Activated T-helper 1 cell treated with anti-CD3 and anti-CD28 coated beads, Interleukin-2, amount 50 U/mL, for 16 hours (primary cell): ENCODE data around the gene ZBED1.
"Not testable (repeated sequence)": the region's sequence is repeated elsewhere in the genome, so short reads cannot be mapped to it uniquely, and the experiment has no call there.

Experiments
- DNase-seq, 2 donors: peaks; one replicate each; pipeline ENCODE4 v3.0.0-alpha.2; 2020; ENCODE audit warnings: low read depth in 1 of 2, low spot score in 1 of 2

The ZBED1 gene

DNA sequence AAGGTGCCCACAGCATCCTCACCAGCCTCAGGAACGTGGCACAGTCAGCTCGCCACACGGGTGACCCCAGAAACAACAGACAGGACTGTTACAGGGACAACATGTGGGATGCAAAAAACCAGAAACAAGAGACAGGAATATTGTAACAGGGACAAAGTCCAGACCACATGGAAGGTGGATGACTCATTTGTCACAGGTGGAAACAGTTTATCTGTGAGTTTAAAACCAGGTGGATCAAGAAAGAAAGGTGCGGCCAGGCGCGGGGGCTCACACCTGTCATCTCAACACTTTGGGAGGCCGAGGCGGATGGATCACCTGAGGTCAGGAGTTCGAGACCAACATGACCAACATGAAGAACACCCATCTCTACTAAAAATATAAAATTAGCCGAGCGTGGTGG lies 23.5 kb downstream of the ZBED1 start:
- not testable (repeated sequence) for DNase-seq

DNA sequence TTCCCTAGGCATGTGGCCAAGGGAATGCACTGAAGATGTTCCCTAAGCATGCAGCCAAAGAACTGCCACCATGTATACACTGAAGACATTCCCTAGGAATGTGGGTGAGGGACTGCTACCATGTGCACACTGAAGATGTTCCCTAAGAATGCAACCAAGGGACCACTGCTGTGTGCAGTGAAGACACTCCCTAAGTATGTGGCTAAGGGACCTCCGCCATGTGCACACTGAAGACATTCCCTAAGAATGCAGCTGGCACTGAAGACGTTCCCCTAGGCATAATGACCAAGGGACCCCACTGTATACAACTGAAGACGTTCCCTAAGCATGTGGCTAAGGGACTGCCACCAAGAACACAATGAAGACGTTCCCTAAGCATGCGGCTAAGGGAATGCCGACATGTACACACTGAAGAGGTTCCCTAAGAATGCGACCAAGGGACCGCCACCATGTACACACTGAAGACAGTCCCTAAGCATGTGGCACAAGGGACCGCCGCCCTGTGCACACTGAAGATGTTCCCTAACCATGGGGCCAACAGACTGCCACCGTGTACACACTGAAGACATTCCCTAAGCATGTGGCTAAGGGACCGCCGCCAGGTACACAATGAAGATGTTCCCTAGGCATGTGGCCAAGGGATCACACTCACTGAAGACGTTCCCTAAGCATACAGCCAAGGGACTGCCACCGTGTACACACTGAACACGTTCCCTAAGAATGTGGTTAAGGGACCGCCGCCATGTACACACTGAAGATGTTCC lies 25.6 kb downstream of the ZBED1 start:
- DNase-seq, result no peak

GRCh38 chrX:2474280-2474962 lies 26.4 kb downstream of the ZBED1 start:
- DNase-seq, result no peak

GRCh38 chrX:2473064-2473463 lies 27.7 kb downstream of the ZBED1 start:
- DNase-seq, result not testable (repeated sequence)

GRCh38 chrX:2471641-2472040 lies 29.1 kb downstream of the ZBED1 start:
- no peak for DNase-seq

- DNase-seq, result not testable (repeated sequence)
Observed at GRCh38 chrX:2471126-2471525, 29.6 kb downstream of the ZBED1 start.

DNA sequence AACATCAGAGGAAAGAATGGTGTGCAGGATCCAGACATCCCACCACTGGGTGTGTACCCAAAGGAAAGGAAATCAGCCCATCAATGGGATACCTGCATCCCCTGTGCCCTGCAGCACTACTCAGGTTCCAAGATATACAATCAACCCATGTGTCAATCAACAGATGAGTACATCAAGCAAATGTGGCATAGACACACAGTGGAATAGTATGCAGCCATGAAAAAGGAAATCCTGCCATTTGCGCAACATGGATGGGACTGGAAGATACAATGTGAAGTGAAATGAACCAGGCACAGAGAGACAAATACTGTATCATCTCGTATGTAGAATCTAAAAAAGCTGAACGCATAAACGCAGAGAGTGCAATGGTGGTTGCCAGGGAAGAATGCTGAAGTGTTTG lies 30.9 kb downstream of the ZBED1 start:
- not testable (repeated sequence) for DNase-seq

DNA sequence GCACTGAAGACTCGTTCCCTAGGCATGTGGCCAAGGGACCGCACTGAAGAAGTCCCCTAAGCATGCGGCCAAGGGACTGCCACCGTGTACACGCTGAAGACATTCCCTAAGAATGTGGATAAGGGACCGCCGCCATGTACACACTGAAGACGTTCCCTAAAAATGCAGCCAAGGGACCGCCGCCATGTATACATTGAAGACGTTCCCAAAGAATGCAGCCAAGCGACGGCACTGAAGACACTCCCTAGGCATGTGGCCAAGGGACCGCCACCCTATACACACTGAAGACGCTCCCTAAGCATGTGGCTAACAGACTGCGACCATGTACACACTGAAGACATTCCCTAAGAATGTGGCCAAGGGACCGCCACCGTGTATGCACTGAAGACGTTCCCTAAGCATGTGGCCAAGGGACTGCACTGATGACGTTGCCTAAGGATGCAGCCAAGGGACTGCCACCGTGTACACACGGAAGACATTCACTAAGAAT lies 31.5 kb downstream of the ZBED1 start:
- DNase-seq, result no peak

DNA sequence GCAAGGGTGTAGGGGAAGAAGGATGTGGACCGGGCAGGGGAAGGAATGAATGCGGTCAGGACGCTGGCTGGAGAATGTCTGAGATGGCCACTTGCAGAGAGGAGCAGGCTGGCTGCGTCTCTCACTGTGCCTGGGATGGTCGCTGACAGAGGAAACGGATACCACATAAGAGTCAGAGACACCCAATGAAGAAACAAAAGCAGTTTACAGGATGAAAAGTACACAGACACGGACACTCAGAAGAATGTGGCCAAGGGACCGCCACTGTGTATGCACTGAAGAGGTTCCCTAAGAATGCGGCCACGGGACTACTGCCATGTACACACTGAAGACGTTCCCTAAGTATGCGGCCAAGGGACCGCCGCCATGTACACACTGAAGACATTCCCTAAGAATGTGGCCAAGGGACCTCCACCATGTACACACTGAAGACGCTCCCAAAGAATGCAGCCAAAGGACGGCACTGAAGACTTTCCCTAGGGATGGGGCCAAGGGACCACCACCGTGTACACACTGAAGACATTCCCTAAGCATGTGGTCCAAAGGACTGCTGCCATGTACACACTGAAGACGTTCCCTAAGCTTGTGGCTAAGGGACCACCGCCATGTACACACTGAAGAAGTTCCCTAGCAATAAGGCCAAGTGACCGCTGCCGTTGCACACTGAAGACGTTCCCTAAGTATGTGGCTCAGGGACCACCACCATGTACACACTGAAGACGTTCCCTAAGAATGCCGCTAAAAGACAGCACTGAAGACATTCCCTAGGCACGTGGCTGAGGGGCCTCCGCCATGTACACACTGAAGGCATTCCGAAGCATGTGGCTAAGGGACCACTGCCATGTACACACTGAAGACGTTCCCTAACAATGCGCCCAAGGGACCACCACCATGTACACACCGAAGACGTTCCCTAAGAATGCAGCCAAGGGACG lies 32.2 kb downstream of the ZBED1 start:
- no peak for DNase-seq

DNA sequence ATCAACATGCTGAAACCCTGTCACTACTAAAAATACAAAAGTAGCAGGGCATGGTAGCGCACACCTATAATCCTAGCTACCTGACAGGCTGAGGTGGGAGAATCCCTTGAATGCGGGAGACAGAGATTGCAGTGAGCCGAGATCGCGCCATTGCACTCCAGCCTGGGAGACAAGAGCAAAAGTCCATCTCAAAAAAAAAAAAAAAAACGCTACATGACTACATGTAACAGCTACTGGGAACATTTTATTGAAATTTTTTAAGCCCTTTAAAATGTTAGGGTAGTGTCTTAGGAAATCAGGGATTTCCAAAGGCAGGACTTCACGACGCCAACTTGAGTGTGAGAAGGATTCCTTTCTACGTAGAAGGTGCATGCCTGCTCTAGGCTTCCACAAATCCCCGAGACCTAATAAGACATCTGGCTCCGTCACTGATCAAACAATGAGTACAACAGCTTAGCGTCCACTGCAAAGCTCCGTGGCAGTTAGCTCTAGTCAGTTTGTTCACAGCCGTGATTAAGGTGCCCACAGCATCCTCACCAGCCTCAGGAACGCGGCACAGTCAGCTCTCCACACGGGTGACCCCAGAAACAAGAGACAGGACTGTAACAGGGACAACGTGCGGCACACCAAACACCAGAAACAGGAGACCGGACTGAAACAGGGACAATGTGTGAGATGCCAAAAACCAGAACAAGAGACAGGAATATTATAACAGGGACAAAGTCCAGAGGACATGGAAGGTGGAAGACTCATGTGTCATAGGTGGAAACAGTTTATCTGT lies 33.7 kb downstream of the ZBED1 start:
- DNase-seq, result no peak

DNA sequence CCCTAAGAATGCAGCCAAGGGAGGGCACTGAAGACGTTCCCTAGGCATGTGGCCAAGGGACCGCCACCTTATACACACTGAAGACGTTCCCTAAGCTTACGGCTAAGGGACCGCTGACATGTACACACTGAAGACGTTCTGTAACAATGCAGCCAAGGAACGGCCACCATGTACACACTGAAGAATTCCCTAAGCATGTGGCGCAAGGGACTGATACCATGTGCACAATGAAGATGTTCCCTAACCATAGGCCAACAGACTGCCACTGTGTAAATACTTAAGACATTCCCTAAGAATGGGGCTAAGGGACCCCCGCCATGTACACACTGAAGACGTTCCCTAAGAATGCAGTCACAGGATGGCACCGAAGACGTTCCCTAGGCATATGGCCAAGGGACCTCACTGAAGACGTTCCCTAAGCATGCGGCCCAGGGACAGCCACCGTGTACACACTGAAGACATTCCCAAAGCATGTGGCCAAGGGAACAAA lies 36.1 kb downstream of the ZBED1 start:
- DNase-seq, result no peak

DNA sequence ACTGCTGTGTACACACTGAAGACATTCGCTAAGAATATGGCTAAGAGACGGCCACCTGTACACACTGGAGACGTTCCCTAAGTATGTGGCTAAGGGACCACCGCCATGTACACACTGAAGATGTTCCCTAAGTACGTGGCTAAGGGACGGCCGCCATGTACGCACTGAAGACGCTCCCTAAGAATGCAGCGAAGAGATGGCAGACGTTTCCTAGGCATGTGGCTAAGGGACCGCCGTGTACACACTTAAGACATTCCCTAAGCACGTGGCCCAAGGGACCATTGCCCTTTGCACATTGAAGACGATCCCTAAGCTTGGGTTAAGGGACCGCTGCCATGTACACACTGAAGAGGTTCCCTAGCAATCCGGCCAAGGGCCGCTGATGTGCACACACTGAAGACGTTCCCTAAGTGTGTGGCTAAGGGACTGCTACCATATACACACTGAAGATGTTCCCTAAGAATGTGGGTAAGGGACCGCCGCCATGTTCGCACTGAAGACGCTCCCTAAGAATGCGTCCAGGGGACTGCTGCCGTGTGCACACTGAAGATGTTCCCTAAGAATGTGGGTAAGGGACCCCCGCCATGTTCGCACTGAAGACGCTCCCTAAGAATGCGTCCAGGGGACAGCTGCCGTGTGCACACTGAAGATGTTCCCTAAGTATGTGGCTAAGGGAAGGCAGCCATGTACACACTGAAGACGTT lies 36.7 kb downstream of the ZBED1 start:
- DNase-seq, result no peak

- not testable (repeated sequence) for DNase-seq
Observed at GRCh38 chrX:2463481-2463880, 37.3 kb downstream of the ZBED1 start.

- DNase-seq, result no peak
Observed at GRCh38 chrX:2462780-2463179, 38.0 kb downstream of the ZBED1 start.

DNA sequence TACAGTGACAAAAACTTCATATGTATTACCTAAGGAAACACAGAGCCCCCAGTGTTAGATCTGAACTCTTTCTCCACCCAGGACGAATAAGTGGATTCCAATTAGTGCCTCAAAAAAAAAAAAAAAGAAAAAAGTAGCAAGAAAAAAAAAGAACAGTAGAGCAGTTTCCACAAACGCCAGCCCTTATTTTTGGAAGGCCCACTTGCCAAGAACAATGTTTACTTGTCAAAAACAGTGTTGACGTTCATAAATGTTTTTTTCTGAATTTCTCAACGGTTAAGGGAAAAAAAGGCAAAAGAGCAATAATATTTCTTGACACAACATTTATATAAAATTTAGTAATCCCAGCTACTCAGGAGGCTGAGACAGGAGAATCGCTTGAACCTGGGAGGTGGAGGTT lies 38.7 kb downstream of the ZBED1 start:
- DNase-seq, result no peak

- DNase-seq, result no peak
Observed at GRCh38 chrX:2461711-2462016, 39.1 kb downstream of the ZBED1 start.

DNA sequence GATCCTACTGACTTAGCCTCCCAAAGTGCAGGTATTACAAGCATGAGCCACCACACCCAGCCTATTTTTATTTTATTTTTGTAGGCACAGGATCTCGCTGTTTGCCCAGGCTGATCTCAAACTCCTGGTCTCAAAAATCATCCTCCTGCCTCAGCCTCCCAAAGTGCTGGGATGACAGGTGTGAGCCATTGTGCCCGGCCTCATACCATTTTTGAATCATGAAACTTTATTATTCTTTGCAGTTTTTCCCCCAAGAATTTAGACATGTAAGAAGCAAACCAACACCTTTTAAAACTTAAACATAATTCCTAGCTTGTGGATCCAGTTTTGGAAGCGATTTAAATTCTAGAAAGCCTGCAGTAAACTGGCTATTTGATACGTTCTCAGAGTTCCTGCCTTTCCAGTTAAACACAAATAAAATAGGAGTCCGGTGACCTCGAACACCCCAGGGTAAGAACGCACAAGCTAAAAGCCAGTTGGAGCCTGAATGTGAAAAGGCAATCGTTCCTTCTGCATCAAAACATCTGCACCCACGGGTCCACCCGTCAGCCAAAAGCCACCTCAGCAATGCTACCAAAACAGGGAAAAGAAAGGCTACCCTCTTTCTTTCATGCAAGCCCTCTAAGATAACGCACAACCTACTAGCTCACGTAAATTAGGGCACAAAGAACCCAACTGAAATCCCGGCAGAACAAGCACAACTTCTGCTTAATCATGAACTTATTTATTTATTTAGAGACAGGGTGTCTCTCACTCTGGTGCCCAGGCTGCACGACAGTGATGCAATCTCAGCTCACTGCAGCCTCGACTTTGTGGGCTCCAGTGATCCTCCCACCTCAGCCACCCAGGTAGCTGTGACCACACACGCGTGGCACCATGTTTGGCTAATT lies 39.7 kb downstream of the ZBED1 start:
- DNase-seq, result not testable (repeated sequence)

DNA sequence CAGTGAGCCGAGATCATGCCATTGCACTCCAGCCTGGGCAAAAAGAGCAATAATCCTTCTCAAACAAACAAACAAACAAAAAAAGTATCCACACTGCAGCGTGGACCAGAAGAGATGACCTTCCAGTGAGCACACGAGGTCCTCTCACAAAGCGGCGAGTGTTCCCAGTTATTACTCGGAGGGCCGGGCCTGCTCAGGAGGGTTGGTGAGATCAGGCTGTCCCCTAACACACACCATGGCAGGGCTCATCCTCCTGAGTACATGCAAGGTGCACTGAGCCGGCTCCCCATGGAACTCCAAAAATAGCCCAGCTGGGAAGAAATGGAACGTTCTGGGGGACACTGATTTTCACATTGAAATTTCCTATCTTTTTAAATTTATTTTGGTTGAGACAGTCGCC lies 40.7 kb downstream of the ZBED1 start:
- not testable (repeated sequence) for DNase-seq

DNA sequence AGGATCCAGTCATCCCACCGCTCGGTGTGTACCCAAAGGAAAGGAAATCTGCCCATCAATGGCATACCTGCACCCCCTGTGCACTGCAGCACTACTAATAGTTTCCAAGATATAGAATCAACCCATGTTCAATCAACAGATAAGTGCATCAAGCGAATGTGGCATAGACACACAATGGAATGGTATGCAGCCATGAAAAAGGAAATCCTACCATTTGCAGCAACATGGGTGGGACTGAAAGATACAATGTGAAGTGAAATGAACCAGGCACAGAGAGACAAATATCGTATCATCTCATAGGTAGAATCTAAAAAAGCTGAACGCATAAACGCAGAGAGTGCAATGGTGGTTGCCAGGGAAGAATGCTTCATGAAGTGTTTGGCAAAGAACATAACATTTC lies 42.5 kb downstream of the ZBED1 start:
- DNase-seq, result no peak
